Heart left ventricle (tissue), 13 donors: ENCODE data around the gene APLP1.

Experiments
- CTCF ChIP-seq, 12 donors: fragments of 200-600 bp; sonication (generic) in 4 of 12; IDR thresholded peaks; one replicate each; pipeline versions ENCODE4 v1.5.0 to v1.8.0; 2018 to 2022; ENCODE audit warnings: antibody characterized with exemption in 12 of 12, mild to moderate bottlenecking in 5 of 12
- POLR2A ChIP-seq, 2 donors: fragments of 450-650 bp; IDR thresholded peaks; one replicate each; pipeline ENCODE4 v1.6.1; 2017; ENCODE audit warnings: antibody characterized with exemption in 2 of 2, mild to moderate bottlenecking in 2 of 2, moderate library complexity in 2 of 2
- donor health status: ischemic (EF 13 %, LVEDD 7.1; RV severe dilation, severe dysfunction).
- donor health status: DM: no; HTN: yes; CAD: no.
- donor health status: DM: no; HTN: no; CAD: no.
- donor health status: ischemic (EF 25% LVEDD 6.9; RV normal size, moderate dysfunction).
- donor health status: ischemic (EF 25% LVEDD 5.7; RV mildly dilated, moderate dysfunction).
- donor health status: ischemic (EF 35%, LVEDD 5.7; RV mildly dilated, moderate dysfunction).
- donor health status: nonischemic (EF 11% LVEDD 7.7; RV severe dilation, severe dysfunction).
- donor health status: DM: yes; HTN: yes; CAD: no.
- donor health status: PGD.
- donor health status: ischemic (EF 29% LVEDD 5.4; RV normal size, mild dysfunction).
- donor health status: nonischemic (EF 23%, LVEDD 6.1; RV moderate dilation, normal function).

GRCh38 chr19:35874392-35874930 lies 6.1 kb downstream of the APLP1 start:
- TF ChIP-seq CTCF (IDR thresholded peaks at IDR 0.05) (no peak), POLR2A (IDR thresholded peaks at IDR 0.05) (no peak)
